ENCODE data around the gene ATP6V0B. TPM values are rescaled to one million over a fixed set of nuclear protein-coding genes. Genes with fewer than 3 reads are reported as not detected.

ATP6V0B gene
- total and polyA plus RNA-seq, 2 of the 4 experiments (the other 2 are of a cell fraction), result 72.1 to 169 TPM

GRCh38 chr1:43979528-43980254, 4.9 kb downstream of the ATP6V0B start:
- H2BK20ac ChIP-seq (ENCODE audit: low read depth, low read length), result no peak overlapping the region
- peak overlapping the region; percentile 75 for H3K9ac ChIP-seq (ENCODE audit: low read depth, low read length)
- H2AK5ac ChIP-seq (ENCODE audit: low read depth, low read length), result peak overlapping the region; percentile 76
- DNase-seq (peak; percentile 41), ATAC-seq (ENCODE audit: low read depth) (peak; percentile 38)
- peaks cover 39% of the 10 kb centered on the region for H3K9me1 ChIP-seq (ENCODE audit: insufficient read depth, low read length)
- intact Hi-C loops (cut with micrococcal nuclease), result no loop called here
- WGBS, 2 experiments (ENCODE audit: extremely low coverage in 2 of 2, insufficient read length in 1 of 2), result 0% methylated on average over 12 of the region's 45 CpGs; no CpG with 5 or more reads in 1 of the 2 experiments
- H3K4me3 ChIP-seq (ENCODE audit: insufficient read depth, low read depth, low read length), result peak overlapping the region; percentile 72
- peak; percentile 62; the same call in 1 of the 2 replicates for TF ChIP-seq USF2 (IDR thresholded peaks at IDR 0.05; ENCODE audit: low read depth, low read length)
- no peak for TF ChIP-seq RCOR1 (IDR thresholded peaks at IDR 0.05; ENCODE audit: insufficient replicate concordance, low read length)
- peak; percentile 95 for TF ChIP-seq MXI1 (IDR thresholded peaks at IDR 0.05; ENCODE audit: borderline replicate concordance, low read depth, low read length)
- TF ChIP-seq MAZ (IDR thresholded peaks at IDR 0.05; ENCODE audit: borderline replicate concordance, low read depth, low read length), result peak; percentile 38; the same call in 1 of the 2 replicates
- ChIA-PET CTCF (no interaction called here), POLR2A (ENCODE audit: unreplicated experiment) (no interaction called here)
- peak overlapping the region; percentile 90 for H4K91ac ChIP-seq (ENCODE audit: insufficient read depth, low read depth, low read length)
- peaks cover 21% of the 10 kb centered on the region for H3K4me1 ChIP-seq (ENCODE audit: control insufficient read depth, insufficient read depth, low read length)
- BruUV-seq (replicated peaks), result no TSS peak
- peak overlapping the region; percentile 39; the same call in 1 of the 2 replicates for H3K56ac ChIP-seq (ENCODE audit: extremely low read depth, insufficient read depth, low read length)
- peaks cover 47 to 86% of the 10 kb centered on the region in 2 experiments; a peak in 3 of 4 replicates for H3K79me1 ChIP-seq (ENCODE audit: low read depth in 1 of 2, low read length in 2 of 2)
- peak overlapping the region; percentile 91 for H2AFZ ChIP-seq (replicated peaks; ENCODE audit: low read length, poor library complexity)
- peak overlapping the region; percentile 81 for H3K23ac ChIP-seq (ENCODE audit: low read depth, low read length)
- in situ Hi-C loops (cut with MboI; ENCODE audit: low sequenced_read_pairs), result no loop called here
- peak overlapping the region; percentile 25 for H4K5ac ChIP-seq (ENCODE audit: low read depth, low read length)
- peak overlapping the region; percentile 86 for H3K27ac ChIP-seq (ENCODE audit: insufficient read depth, low read length)
- dilution Hi-C loops (cut with HindIII; ENCODE audit: low sequenced_read_pairs, unreplicated experiment), result no loop called here
- H4K20me1 ChIP-seq (ENCODE audit: insufficient read depth, low read length), result peaks cover 57% of the 10 kb centered on the region
- H2AK9ac ChIP-seq (replicated peaks; ENCODE audit: low read depth, low read length, poor library complexity), result peak overlapping the region; percentile 100
- H3K27me3 ChIP-seq (ENCODE audit: control insufficient read depth, insufficient read depth, low read length), result no peaks in the 10 kb centered on the region
- H3K4ac ChIP-seq (ENCODE audit: low read depth, low read length), result peak overlapping the region; percentile 95
- peaks cover 40% of the 10 kb centered on the region for H3K36me3 ChIP-seq (ENCODE audit: control insufficient read depth, insufficient read depth, low read length)
- peak overlapping the region; percentile 96 for H3K4me2 ChIP-seq (ENCODE audit: low read depth, low read length)
- peak overlapping the region; percentile 88 for H3K14ac ChIP-seq (replicated peaks; ENCODE audit: low read depth, low read length)
- peak overlapping the region; percentile 20 for H2BK120ac ChIP-seq (ENCODE audit: low read depth, low read length)
- H4K8ac ChIP-seq (ENCODE audit: low read depth in 2 of 2, low read length in 2 of 2), result peak overlapping the region; percentile 65 to 79
- no peaks in the 10 kb centered on the region for H3K9me3 ChIP-seq (ENCODE audit: control insufficient read depth, insufficient read depth, low read length)
- H2BK15ac ChIP-seq (ENCODE audit: low read depth, low read length), result peak overlapping the region; percentile 69; the same call in 2 of the 3 replicates
- no peak overlapping the region; the same call in 1 of the 2 replicates for H3K18ac ChIP-seq (ENCODE audit: low read depth, low read length)
- H2BK5ac ChIP-seq (ENCODE audit: low read depth, low read length, poor library complexity, severe bottlenecking), result peak overlapping the region; percentile 69

Measured in IMR-90 (cell line).